HepG2 (cell line): ENCODE results near the gene FAAP100. TPM values are rescaled to one million over a fixed set of nuclear protein-coding genes. Genes with fewer than 3 reads are reported as not detected.
A peak's percentile ranks its signal among the peaks of the same experiment; 100 is the strongest.

Experiments used
- ATAC-seq: fragments of 200-7000 bp; cut with Tn5 transposase; 3 replicates; pipeline ENCODE4 v1.9.1; 2020; ENCODE audit warnings: mild to moderate bottlenecking, moderate library complexity
- BruUV-seq: library from RNA; stranded (reverse); fragments of 400-500 nt; replicated peaks from 2 replicates; lab custom pipeline; 2021; lab: Mats Ljungman, UMichigan
- CTCF ChIA-PET: fragments of 300-600 bp; formaldehyde crosslinking; extraction: SDS; loops from one replicate; lab custom pipeline; 2021; ENCODE audit warnings: low total read pairs, inconsistent platforms, low intra/inter-chr PET ratio; lab: Yijun Ruan, JAX
- POLR2A ChIA-PET: fragments of 350-600 bp; sonication (Branson Sonifier 250); formaldehyde crosslinking; loops from one replicate; lab custom pipeline; 2020; ENCODE audit warnings: antibody characterized with exemption, inconsistent platforms; lab: Yijun Ruan, JAX
- DNase-seq: peaks from one replicate; pipeline ENCODE4 v3.0.0-alpha.2; 2015; ENCODE audit warnings: low spot score
- FAIRE-seq: peaks from 3 replicates; lab custom pipeline; 2011; peaks lifted over from hg19 to GRCh38; lab: Jason Lieb, UNC
- H2AFZ ChIP-seq: one replicate; pipeline ENCODE4 v1.6.1; 2011; ENCODE audit warnings: low read length, inconsistent platforms
- H3K27ac ChIP-seq: fragments of 300-600 bp; 3 replicates; pipeline ENCODE4 v1.8.0; 2011; ENCODE audit warnings: mixed run types, mild to moderate bottlenecking, mixed read lengths, low read length, inconsistent platforms; ENCODE audit not compliant: insufficient read depth; ENCODE audit errors: extremely low read length
- H3K27me3 ChIP-seq, 2 experiments: fragments of 200-600 bp in 1 of 2; 2 replicates in 1 of 2; 3 replicates in 1 of 2; pipeline versions ENCODE4 v1.6.0 to v1.8.0; 2011; ENCODE audit warnings: low read length in 2 of 2, mild to moderate bottlenecking in 2 of 2, moderate library complexity in 2 of 2, inconsistent platforms in 1 of 2; ENCODE audit not compliant: insufficient read depth in 2 of 2, control insufficient read depth in 1 of 2
- H3K36me3 ChIP-seq, 2 experiments: fragments of 200-600 bp in 1 of 2; replicated peaks in 1 of 2; 2 replicates in 1 of 2; 3 replicates in 1 of 2; pipeline versions ENCODE4 v1.5.1 to v1.8.0; 2011; ENCODE audit warnings: low read length in 2 of 2, inconsistent platforms in 1 of 2; ENCODE audit not compliant: insufficient read depth in 2 of 2, control insufficient read depth in 1 of 2
- H3K4me1 ChIP-seq: 2 replicates; pipeline ENCODE4 v1.5.1; 2012; ENCODE audit warnings: low read length, inconsistent platforms; ENCODE audit not compliant: insufficient read depth
- H3K4me2 ChIP-seq: 2 replicates; pipeline ENCODE4 v1.6.0; 2011; ENCODE audit warnings: low read depth, low read length, inconsistent platforms
- H3K4me3 ChIP-seq, 3 experiments: fragments of 200-600 bp in 1 of 3; sonication (generic), shearing (Covaris generic) in 1 of 3; replicated peaks in 1 of 3; 2 replicates each; pipeline ENCODE4 v1.5.1; 2011 to 2016; ENCODE audit warnings: low read length in 3 of 3, inconsistent platforms in 2 of 3, low read depth in 2 of 3, mild to moderate bottlenecking in 2 of 3, control low read depth in 1 of 3, mixed read lengths in 1 of 3; ENCODE audit not compliant: insufficient read depth in 1 of 3
- H3K79me2 ChIP-seq: one replicate; pipeline ENCODE4 v1.6.1; 2011; ENCODE audit warnings: low read length, inconsistent platforms; ENCODE audit not compliant: insufficient read depth
- H3K9ac ChIP-seq: 2 replicates; pipeline ENCODE4 v1.6.0; 2011; ENCODE audit warnings: mild to moderate bottlenecking, low read depth, low read length, inconsistent platforms; ENCODE audit not compliant: insufficient read depth
- H3K9me3 ChIP-seq: 2 replicates; pipeline ENCODE4 v1.5.1; 2012; ENCODE audit warnings: mild to moderate bottlenecking, low read length
- H4K20me1 ChIP-seq: 2 replicates; pipeline ENCODE4 v1.6.0; 2011; ENCODE audit warnings: inconsistent platforms, mild to moderate bottlenecking, low read length, moderate library complexity; ENCODE audit not compliant: insufficient read depth
- ARID3A ChIP-seq: IDR thresholded peaks from 2 replicates; pipeline ENCODE4 v1.6.1; 2012; ENCODE audit warnings: low read depth, low read length, improper control_type of control experiment
- CHCHD3 ChIP-seq: sonication (generic); formaldehyde crosslinking; IDR thresholded peaks from 2 replicates; pipeline ENCODE4 v1.8.0; 2022; ENCODE audit warnings: mild to moderate bottlenecking, missing genetic modification reagents, moderate library complexity
- GATAD1 ChIP-seq: IDR thresholded peaks from 2 replicates; pipeline ENCODE4 v1.6.1; 2016; ENCODE audit warnings: missing genetic modification reagents, missing compliant biosample characterization
- KLF16 ChIP-seq, 2 experiments: sonication (generic) in 1 of 2; formaldehyde crosslinking in 1 of 2; IDR thresholded peaks; 2 replicates each; pipeline versions ENCODE4 v1.6.1 to v1.8.0; 2016 to 2023; ENCODE audit warnings: missing genetic modification reagents in 2 of 2, missing compliant biosample characterization in 1 of 2
- MED8 ChIP-seq: sonication (generic); formaldehyde crosslinking; IDR thresholded peaks from 2 replicates; pipeline ENCODE4 v1.8.1; 2023; ENCODE audit warnings: mild to moderate bottlenecking, missing genetic modification reagents; ENCODE audit not compliant: insufficient replicate concordance
- RBAK ChIP-seq: sonication (generic); formaldehyde crosslinking; IDR thresholded peaks from 2 replicates; pipeline ENCODE4 v1.5.1; 2020; ENCODE audit warnings: mild to moderate bottlenecking, missing genetic modification reagents
- RNF219 ChIP-seq: sonication (generic); formaldehyde crosslinking; IDR thresholded peaks from 2 replicates; pipeline ENCODE4 v1.5.0; 2020; ENCODE audit warnings: mild to moderate bottlenecking, missing genetic modification reagents
- SP1 ChIP-seq, 2 experiments: fragments of 450-650 bp in 1 of 2; sonication (generic) in 1 of 2; formaldehyde crosslinking in 1 of 2; IDR thresholded peaks; 2 replicates each; pipeline versions ENCODE4 v1.4.0 to v1.6.1; 2016 to 2020; ENCODE audit warnings: missing genetic modification reagents in 1 of 2
- TMF1 ChIP-seq: sonication (generic); formaldehyde crosslinking; IDR thresholded peaks from 2 replicates; pipeline ENCODE4 v1.8.1; 2022; ENCODE audit warnings: low read depth, missing genetic modification reagents
- ZNF580 ChIP-seq: IDR thresholded peaks from 2 replicates; pipeline ENCODE4 v1.6.1; 2016; ENCODE audit warnings: low read depth, borderline replicate concordance
- ZNF691 ChIP-seq: sonication (generic); formaldehyde crosslinking; IDR thresholded peaks from 2 replicates; pipeline ENCODE4 v1.4.0; 2020; ENCODE audit warnings: missing genetic modification reagents, low read depth, mild to moderate bottlenecking, borderline replicate concordance
- ZNF768 ChIP-seq: sonication (generic); formaldehyde crosslinking; IDR thresholded peaks from 2 replicates; pipeline ENCODE4 v1.4.0; 2020; ENCODE audit warnings: missing genetic modification reagents
- ZNF780A ChIP-seq: sonication (generic); formaldehyde crosslinking; IDR thresholded peaks from 2 replicates; pipeline ENCODE4 v1.8.0; 2022; ENCODE audit warnings: mild to moderate bottlenecking, missing genetic modification reagents, moderate library complexity
- WGBS: methylation state at CpG from one replicate; pipeline ENCODE4 v1.1.6; 2017; ENCODE audit warnings: low lambda C conversion rate; 5-methylcytosine and 5-hydroxymethylcytosine counted together
- in situ Hi-C: cut with HindIII; loops from 2 replicates; pipeline ENCODE4 v1.10.0; 2017; ENCODE audit warnings: low pct_unique_long_range_greater_than_20kb; ENCODE audit not compliant: extremely low pct_ligation_motif_present
- intact Hi-C: fragments of 100-400 bp; cut with micrococcal nuclease; formaldehyde crosslinking; loops from one replicate; pipeline ENCODE4 v1.10.0; 2022; ENCODE audit not compliant: unreplicated experiment
- polyA plus RNA-seq, 8 experiments: library from polyadenylated mRNA; depleted of rRNA in 3 of 8; stranded (reverse) in 7 of 8; unstranded in 1 of 8; fragments of >200 nt; fragmentation: Illumina TruSeq in 4 of 8; extraction: Trizol in 4 of 8; gene quantifications; 2 replicates each; pipeline versions ENCODE4 v1.2.1 to v1.2.3, GENCODE V29; 2011 to 2016; ENCODE audit warnings: low read depth in 4 of 8, missing spikeins in 1 of 8, mixed read lengths in 1 of 8; ENCODE audit not compliant: insufficient read depth in 1 of 8
- total RNA-seq, 5 experiments: library from RNA; depleted of rRNA; stranded (reverse); fragments of >200 nt; fragmentation: Illumina TruSeq; extraction: Trizol; gene quantifications; 2 replicates each; pipeline ENCODE4 v1.2.3, GENCODE V29; 2016; ENCODE audit warnings: low read depth in 1 of 5

Gene FAAP100
- total and polyA plus RNA-seq, 2 of the 13 experiments (the other 11 are each of a cell fraction or from before 2014, with no cell fraction given), result 7.6 to 20.8 TPM

GRCh38 chr17:81553018-81553615, 964 bp upstream of the FAAP100 start (continued):
- no peak for TF ChIP-seq RBAK (CRISPR knock-in tag)
- no peak for TF ChIP-seq RNF219 (CRISPR knock-in tag)
- no peak for TF ChIP-seq ZNF780A (CRISPR knock-in tag)

- CTCF ChIA-PET, result no interaction called here
- peaks cover 15 to 30% of the 10 kb centered on the region in 2 experiments for H3K36me3 ChIP-seq
- DNase-seq (peak; percentile 47), FAIRE-seq (no peak), ATAC-seq (peak; percentile 35)
- H3K27ac ChIP-seq, result peak overlapping the region; percentile 56
- no peaks in the 10 kb centered on the region; a peak in 1 of 5 replicates for H3K27me3 ChIP-seq
- no peak overlapping the region for H2AFZ ChIP-seq
- no TSS peak for BruUV-seq
- H3K9ac ChIP-seq, result peak overlapping the region; percentile 79
- in situ Hi-C loops, result no loop called here
- peaks cover 43% of the 10 kb centered on the region for H3K4me1 ChIP-seq
- POLR2A ChIA-PET, result interaction anchor here (0.6 to 2.5 kb wide), 18 partner anchors 8 to 157 kb away, joined by 3 to 27 read pairs (median 4); partner anchors contain the start of genes ACTG1, ARL16, BAHCC1 and HGS
- H4K20me1 ChIP-seq, result peaks cover 4% of the 10 kb centered on the region; the same call in 1 of the 2 replicates
- peak overlapping the region; percentile 95 to 97 (median 96) for H3K4me3 ChIP-seq
- intact Hi-C loops, result loop anchor here (1.0 to 2.0 kb wide), 2 partner anchors 25 to 50 kb away; no protein-coding TSS in a partner anchor
- H3K79me2 ChIP-seq, result peaks cover 10% of the 10 kb centered on the region
- H3K9me3 ChIP-seq, result no peaks in the 10 kb centered on the region
- WGBS, result 0% methylated on average over 19 of the region's 69 CpGs
- peak overlapping the region; percentile 98 for H3K4me2 ChIP-seq
- TF ChIP-seq SP1 (IDR thresholded peaks at IDR 0.05), result no peak
- no peak for TF ChIP-seq SP1 (CRISPR knock-in tag; IDR thresholded peaks at IDR 0.05)
- peak; percentile 37 for TF ChIP-seq MED8
- TF ChIP-seq KLF16 (CRISPR knock-in tag; IDR thresholded peaks at IDR 0.05), result 0 out of 4 replicates have a peak, but pooled peaks of 1 of the 2 experiments have one; percentile 49
- 0 out of 2 replicates have a peak, but pooled peaks have one; percentile 56 for TF ChIP-seq ZNF691 (CRISPR knock-in tag)
- no peak for TF ChIP-seq ARID3A
- 0 out of 2 replicates have a peak, but pooled peaks have one; percentile 73 for TF ChIP-seq TMF1
- TF ChIP-seq ZNF580 (CRISPR knock-in tag), result peak; percentile 21; the same call in 1 of the 2 replicates
- TF ChIP-seq CHCHD3 (CRISPR knock-in tag), result peak; percentile 61; the same call in 1 of the 2 replicates
- TF ChIP-seq GATAD1 (CRISPR knock-in tag), result peak; percentile 51
- peak; percentile 60 for TF ChIP-seq ZNF768
Observed at GRCh38 chr17:81551458-81552243, 502 bp downstream of the FAAP100 start.
